Measurements from ENCODE around the gene BBLN.

The BBLN gene

GRCh38 chr9:128191406-128192046 is 31.5 kb downstream of the BBLN start, which contains the start of gene CIZ1:
TSS of gene CIZ1 (minus strand) at chr9:128191572. CDS start at chr9:128190857, 715 bp downstream.
- DNase-seq, result peak; percentile 53 to 59 (median 56)

DNA sequence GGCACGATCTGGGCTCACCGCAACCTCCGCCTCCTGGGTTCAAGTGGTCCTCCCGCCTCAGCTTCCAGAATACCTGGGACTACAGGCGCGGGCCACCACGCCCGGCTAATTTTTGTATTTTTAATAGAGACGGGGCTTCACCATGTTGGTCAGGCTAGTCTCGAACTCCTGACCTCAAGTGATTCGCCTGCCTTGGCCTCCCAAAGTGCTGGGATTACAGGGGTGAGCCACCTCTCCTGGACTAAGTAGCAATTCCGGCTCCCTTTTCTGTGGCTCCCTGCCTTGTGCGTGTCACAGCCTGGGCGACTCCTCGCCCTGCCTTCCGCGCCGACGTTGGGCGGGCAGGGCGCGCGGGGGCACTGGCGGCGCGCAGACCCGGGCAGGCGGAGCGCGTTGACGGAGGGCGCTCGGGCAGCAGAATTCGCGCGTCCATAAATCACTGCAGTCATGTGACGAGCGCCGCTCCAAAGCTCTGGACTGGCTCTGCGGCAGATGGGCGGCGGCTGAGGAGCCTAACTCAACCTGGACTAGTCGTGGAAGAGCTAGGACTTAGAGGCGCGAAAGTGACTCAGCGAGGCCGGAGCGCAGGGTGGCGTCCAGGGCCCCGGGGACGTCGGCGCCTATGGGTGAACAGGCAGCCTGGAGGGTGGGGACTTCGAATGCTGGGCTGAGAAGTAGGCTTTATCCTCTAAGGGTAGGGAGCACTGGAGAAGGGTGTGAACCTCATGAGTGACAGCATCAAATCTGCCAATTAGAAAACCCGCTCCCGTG is 32.7 kb downstream of the BBLN start:
- peak in 1 of 4 experiments; percentile 35 for DNase-seq

DNA sequence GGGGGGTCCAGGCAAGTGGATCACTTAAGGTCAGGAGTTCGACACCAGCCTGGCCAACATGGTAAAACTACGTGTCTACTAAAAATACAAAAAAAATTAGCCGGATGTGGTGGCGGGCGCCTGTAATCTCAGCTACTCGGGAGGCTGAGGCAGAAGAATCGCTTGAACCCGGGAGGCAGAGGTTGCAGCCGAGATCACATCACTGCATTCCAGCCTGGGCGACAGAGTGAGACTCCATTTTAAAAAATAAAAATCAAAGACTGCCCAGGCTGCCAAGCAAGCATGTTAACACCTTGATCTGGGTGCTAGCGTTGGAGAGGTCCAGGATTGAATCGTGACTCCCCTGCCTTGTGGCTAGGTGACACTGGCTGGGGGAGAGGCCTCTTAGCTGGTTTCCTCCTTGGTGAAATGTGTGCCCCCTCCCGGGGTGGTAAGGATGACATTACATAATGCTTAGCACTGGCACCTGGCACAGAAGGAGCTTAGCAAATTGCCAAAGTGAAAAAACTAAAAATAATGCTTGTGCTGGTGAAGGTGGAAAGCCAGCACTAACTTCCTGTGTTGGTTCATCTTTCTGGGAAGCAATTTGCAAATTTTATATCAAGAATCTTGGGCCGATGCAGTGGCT is 33.5 kb downstream of the BBLN start:
- no peak for DNase-seq

DNA sequence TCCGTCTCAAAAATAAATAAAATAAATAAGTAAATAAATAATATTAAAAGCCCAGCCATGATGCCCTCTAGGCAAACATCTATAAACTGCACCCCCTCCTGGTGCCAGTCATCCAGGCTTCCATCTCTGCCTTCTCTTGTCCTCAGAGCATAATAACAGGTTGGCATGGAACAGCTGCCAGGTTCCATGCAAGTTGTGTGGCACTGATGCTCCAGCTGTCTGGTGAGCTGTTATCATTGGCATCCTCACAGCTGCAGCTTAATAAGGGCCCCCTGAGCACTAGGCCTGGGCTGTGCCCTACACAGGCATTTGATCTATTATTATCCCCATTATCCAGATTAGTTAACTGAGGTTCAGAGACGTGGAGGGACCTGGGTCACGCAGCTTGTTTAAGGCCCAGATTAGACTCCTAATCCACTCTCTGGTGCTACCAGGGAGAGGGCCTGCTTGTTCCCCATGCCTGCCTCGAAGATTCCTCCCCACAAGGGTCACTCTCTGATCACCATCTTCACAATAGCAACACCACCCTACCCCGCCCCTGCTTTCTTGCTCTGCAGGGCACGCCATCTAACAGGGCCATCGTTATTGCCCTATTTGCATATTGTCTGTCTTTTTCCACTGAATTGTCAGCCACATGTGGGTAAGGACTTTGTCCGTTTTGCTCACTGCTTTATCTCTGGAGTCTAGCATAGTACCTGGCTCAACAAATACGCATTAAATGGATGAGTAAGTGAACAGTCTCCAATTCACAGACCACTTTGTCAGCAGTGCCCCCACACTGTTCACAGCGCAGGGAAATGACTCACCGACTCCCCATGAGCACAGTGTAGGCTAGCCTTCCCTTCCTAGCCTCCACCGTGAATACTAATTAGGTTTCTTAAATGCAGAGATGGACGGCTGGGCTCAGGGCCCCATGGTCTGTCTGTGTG is 41.6 kb downstream of the BBLN start:
- no peak for DNase-seq

GRCh38 chr9:128202648-128203023 is 42.6 kb downstream of the BBLN start:
- DNase-seq, result no peak

- DNase-seq, result peak; percentile 36 to 62 (median 52)
Measured at GRCh38 chr9:128203024-128203706, 43.1 kb downstream of the BBLN start, which contains the start of gene DNM1. TSS of gene DNM1 (plus strand) at chr9:128203379. CDS start at chr9:128203471, 92 bp downstream.

GRCh38 chr9:128203707-128204551 is 43.9 kb downstream of the BBLN start:
- no peak for DNase-seq

GRCh38 chr9:128204858-128205257 is 44.8 kb downstream of the BBLN start:
- DNase-seq, result no peak

DNA sequence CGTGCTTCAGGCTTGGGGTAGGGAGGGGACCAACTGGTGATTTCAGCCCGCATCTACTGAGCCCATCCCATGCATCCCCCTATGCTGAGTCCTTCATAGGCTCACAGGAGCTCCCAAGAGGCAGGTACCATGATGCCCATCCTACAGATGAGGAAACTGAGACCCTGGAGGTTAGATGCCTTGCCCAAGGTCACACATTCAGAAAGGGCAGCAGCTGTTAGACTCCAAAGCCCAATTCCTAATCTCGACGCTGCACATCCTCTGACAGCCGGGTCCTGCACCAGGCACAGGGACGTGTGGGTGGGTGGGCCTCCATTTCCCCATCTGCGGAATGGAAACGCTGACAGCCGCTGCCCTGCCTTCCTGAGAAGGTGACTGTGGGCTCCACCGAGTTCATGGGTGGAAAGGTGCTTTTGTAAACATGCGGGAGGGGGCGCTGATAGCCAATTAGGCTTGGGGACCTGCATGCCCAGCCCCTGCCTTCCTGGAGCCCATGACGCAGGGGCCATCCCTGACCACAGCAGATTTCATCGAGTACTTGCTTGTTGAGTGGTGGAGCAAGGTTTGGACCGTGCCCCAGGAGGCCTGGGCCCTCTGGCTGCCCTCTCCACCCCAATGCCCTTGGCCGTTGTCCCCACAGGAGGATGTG is 45.4 kb downstream of the BBLN start:
- DNase-seq, result no peak

GRCh38 chr9:128206484-128206883 is 46.4 kb downstream of the BBLN start:
- DNase-seq, result no peak

DNA sequence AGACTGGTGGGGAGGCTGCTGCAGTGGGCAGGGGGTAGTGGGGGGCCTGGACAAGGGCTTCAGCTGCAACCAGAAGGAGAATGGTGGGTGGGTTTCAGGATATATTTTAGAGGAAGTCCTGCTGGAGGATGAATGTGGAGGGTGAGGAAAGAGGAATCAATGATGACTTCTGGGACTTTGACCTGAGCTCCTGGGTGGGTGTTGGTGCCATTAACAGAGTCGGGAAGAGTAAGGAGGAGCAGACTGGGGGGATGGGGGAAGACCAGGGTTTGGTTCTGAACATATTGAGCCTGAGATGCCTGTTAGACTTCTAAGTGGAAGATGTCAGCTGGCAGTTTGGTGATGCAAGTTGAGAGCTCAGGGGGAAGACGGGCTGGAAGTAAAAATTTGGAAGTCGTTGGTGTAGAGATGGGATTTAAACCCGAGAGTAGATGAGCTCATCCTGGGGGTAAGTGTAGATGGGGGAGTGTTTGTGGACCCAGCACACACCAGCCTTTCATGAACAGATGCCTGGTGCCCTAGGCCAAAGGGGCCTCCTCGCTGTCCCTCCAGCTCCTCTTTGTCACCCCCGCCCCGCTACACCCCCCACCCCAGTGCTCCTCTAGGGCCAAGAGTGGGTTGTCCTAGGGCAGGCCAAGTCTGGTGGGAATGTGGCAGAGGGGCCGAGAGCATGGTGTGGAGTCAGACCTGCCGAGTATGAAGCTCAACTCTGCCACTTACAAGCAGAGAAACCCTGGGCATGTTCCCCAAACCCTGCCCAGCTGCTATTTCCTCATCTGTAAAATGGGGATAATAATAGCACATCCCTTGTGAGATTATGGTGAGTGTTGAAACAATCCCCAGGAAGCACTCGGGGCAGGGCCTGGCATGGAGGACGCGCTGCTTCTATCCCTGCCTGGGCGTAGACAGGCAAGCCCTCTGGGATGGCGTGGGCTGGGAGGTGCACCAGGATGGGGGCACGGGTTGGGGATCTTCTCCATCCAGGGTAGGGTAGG is 47.1 kb downstream of the BBLN start:
- no peak for DNase-seq

GRCh38 chr9:128208386-128208785 is 48.3 kb downstream of the BBLN start:
- DNase-seq, result no peak

GRCh38 chr9:128208946-128209669 is 49.0 kb downstream of the BBLN start:
- no peak for DNase-seq

- no peak for DNase-seq
Measured at GRCh38 chr9:128211186-128211980, 51.3 kb downstream of the BBLN start.

DNA sequence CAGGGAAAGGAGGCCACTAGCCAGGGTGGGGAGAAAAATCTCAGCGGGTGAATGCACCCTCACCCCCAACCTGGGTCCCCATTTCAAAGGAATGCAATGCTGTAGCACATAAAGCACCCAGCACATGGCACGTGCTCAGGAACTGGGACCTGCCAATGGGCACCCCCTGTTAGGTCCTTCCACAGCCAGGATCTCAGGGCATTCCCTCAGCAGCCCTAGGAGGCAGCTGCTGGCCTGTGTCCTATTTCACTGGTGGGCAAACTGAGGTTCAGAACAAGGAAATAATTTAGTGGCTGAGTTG is 51.9 kb downstream of the BBLN start:
- DNase-seq, result no peak

Data from activated CD4-positive, CD25-positive, alpha-beta regulatory T cell (primary cell).